Liver (tissue), 9 donors: ENCODE results near the gene ERC2. TPM values are rescaled to one million over a fixed set of nuclear protein-coding genes. Genes with fewer than 3 reads are reported as not detected.

Experiments used
- DNase-seq: peaks from one replicate; pipeline ENCODE4 v3.0.0-alpha.2; 2017; ENCODE audit warnings: low spot score
- H3K27ac ChIP-seq, 2 donors: one replicate each; pipeline ENCODE4 v1.7.0; 2013; ENCODE audit warnings: inconsistent platforms in 2 of 2, low read length in 2 of 2, control low read depth in 1 of 2, low read depth in 1 of 2, mild to moderate bottlenecking in 1 of 2
- H3K27me3 ChIP-seq, 4 donors: one replicate each; pipeline versions ENCODE4 v1.6.1 to v1.7.0; 2013; ENCODE audit warnings: low read length in 3 of 4, inconsistent platforms in 1 of 4, mild to moderate bottlenecking in 1 of 4, moderate library complexity in 1 of 4; ENCODE audit not compliant: control insufficient read depth in 4 of 4, insufficient read depth in 4 of 4
- H3K36me3 ChIP-seq, 4 donors: one replicate each; pipeline versions ENCODE4 v1.6.1 to v1.7.0; 2013; ENCODE audit warnings: low read length in 3 of 4, mild to moderate bottlenecking in 3 of 4, low read depth in 1 of 4, moderate library complexity in 1 of 4; ENCODE audit not compliant: control insufficient read depth in 4 of 4, insufficient read depth in 3 of 4
- H3K4me1 ChIP-seq, 4 donors: one replicate each; pipeline versions ENCODE4 v1.6.1 to v1.7.0; 2013; ENCODE audit warnings: low read length in 3 of 4, mild to moderate bottlenecking in 3 of 4, moderate library complexity in 1 of 4; ENCODE audit not compliant: control insufficient read depth in 4 of 4, insufficient read depth in 4 of 4
- H3K4me3 ChIP-seq, 3 donors: one replicate each; pipeline versions ENCODE4 v1.6.1 to v1.7.0; 2013; ENCODE audit warnings: low read length in 3 of 3, control low read depth in 1 of 3, low read depth in 1 of 3, mild to moderate bottlenecking in 1 of 3
- H3K9ac ChIP-seq, 2 donors: one replicate each; pipeline ENCODE4 v1.7.0; 2013; ENCODE audit warnings: low read length in 2 of 2, mild to moderate bottlenecking in 2 of 2, moderate library complexity in 2 of 2, control low read depth in 1 of 2, low read depth in 1 of 2
- H3K9me3 ChIP-seq, 4 donors: one replicate each; pipeline versions ENCODE4 v1.6.1 to v1.7.0; 2013; ENCODE audit warnings: low read length in 3 of 4; ENCODE audit not compliant: control insufficient read depth in 4 of 4
- EGR1 ChIP-seq, 2 donors: IDR thresholded peaks; 2 replicates each; pipeline ENCODE4 v1.6.1; 2016 to 2018; ENCODE audit warnings: antibody characterized with exemption in 2 of 2, low read depth in 2 of 2
- FOXA1 ChIP-seq: IDR thresholded peaks from 2 replicates; pipeline ENCODE4 v1.6.1; 2016; ENCODE audit warnings: antibody characterized with exemption
- FOXA2 ChIP-seq: IDR thresholded peaks from 2 replicates; pipeline ENCODE4 v1.6.1; 2016; ENCODE audit warnings: antibody characterized with exemption
- GABPA ChIP-seq, 2 donors: IDR thresholded peaks in 1 of 2; conservative IDR thresholded peaks in 1 of 2; 2 replicates each; pipeline ENCODE4 v1.6.1; 2016; ENCODE audit warnings: antibody characterized with exemption in 2 of 2, mild to moderate bottlenecking in 1 of 2, moderate library complexity in 1 of 2
- HNF4A ChIP-seq, 2 donors: conservative IDR thresholded peaks; 2 replicates each; pipeline ENCODE4 v1.6.1; 2016; ENCODE audit warnings: antibody characterized with exemption in 2 of 2, mild to moderate bottlenecking in 2 of 2
- JUND ChIP-seq, 2 donors: IDR thresholded peaks; 2 replicates each; pipeline ENCODE4 v1.6.1; 2016; ENCODE audit warnings: antibody characterized with exemption in 2 of 2
- NR2F2 ChIP-seq: IDR thresholded peaks from 2 replicates; pipeline ENCODE4 v1.6.1; 2016; ENCODE audit warnings: antibody characterized with exemption
- RAD21 ChIP-seq, 2 donors: IDR thresholded peaks; 2 replicates each; pipeline ENCODE4 v1.6.1; 2016; ENCODE audit warnings: antibody characterized with exemption in 2 of 2, mild to moderate bottlenecking in 2 of 2
- RXRA ChIP-seq, 2 donors: IDR thresholded peaks; 2 replicates each; pipeline ENCODE4 v1.6.1; 2017 to 2018; ENCODE audit warnings: antibody characterized with exemption in 2 of 2, mild to moderate bottlenecking in 1 of 2
- TAF1 ChIP-seq: conservative IDR thresholded peaks from 2 replicates; pipeline ENCODE4 v1.6.1; 2016; ENCODE audit warnings: antibody characterized with exemption, mild to moderate bottlenecking
- WGBS: extraction: QIAGEN DNeasy Blood & Tissue Kit; methylation state at CpG from one replicate; pipeline ENCODE4 v1.1.7; 2013; 5-methylcytosine and 5-hydroxymethylcytosine counted together
- polyA plus RNA-seq, 2 donors: library from polyadenylated mRNA; stranded (reverse) in 1 of 2; unstranded in 1 of 2; fragments of 200-250 nt in 1 of 2; fragments of >200 nt in 1 of 2; fragmentation: Nextera tagmentation in 1 of 2; extraction: Ambion mirVana in 1 of 2; gene quantifications; one replicate each; pipeline versions ENCODE4 v1.2.1 to v1.2.3, GENCODE V29; 2013 to 2015
- total RNA-seq, 2 donors: library from RNA; depleted of rRNA; stranded (reverse); fragments of >200 nt; gene quantifications; one replicate each; pipeline ENCODE4 v1.2.3, GENCODE V29; 2014
- TF ChIP-seq, protein P1 (sequence below): fragments of 150-350 bp; IDR thresholded peaks from 2 replicates; pipeline ENCODE4 v1.5.1; 2017; ENCODE audit warnings: improper control_type of control experiment, low read depth, low read length; ENCODE audit not compliant: missing input control
- donor health status: healthy.
- donor health status: healthy.
- donor health status: healthy.
- donor health status: healthy.
- donor health status: healthy.

The ERC2 gene
- total and polyA plus RNA-seq, 4 donors = 0.14 to 0.25 TPM; not detected in 2

DNA sequence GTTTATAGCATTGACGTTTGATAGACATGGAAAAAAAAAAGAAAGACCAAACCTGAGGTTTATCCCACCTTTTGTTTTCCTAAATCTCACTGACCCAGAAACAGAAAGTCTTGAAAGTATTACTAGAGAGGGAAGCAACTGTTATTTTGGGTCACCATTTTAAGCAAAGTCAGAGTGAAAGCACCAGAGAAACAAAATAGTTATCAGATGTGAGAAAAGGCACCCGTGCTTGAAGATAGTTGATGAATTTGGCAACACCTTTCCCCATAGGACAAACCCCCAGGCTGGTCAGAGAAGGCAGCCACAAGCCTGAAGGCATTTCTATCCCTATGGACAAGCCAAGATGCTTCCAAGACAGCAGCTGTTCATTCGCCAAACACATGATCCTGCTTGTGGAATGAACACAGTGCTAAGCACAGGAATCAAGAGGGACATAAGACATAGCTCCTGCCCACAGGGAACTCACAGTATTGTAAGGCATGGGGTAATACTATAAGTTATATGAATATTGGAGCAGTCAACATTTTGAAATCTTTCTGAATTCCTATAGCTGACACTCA is 170.9 kb downstream of the ERC2 start:
- 66% methylated on average over 3 of the region's 3 CpGs for WGBS
- Histone ChIP-seq H3K27ac (no peak overlapping the region), H3K4me3 (no peak overlapping the region), H3K4me1 (no peaks in the 10 kb centered on the region), H3K9me3 (no peaks in the 10 kb centered on the region), H3K9ac (no peak overlapping the region), H3K36me3 (no peaks in the 10 kb centered on the region), H3K27me3 (no peaks in the 10 kb centered on the region)
- no peak for DNase-seq
- no peak for TF ChIP-seq HNF4A (conservative IDR thresholded peaks at IDR 0.05)

- no peak for TF ChIP-seq GABPA (IDR thresholded peaks at IDR 0.05 in 1 of 2, conservative IDR thresholded peaks at IDR 0.05 in 1 of 2)
- TF ChIP-seq, protein P1, sequence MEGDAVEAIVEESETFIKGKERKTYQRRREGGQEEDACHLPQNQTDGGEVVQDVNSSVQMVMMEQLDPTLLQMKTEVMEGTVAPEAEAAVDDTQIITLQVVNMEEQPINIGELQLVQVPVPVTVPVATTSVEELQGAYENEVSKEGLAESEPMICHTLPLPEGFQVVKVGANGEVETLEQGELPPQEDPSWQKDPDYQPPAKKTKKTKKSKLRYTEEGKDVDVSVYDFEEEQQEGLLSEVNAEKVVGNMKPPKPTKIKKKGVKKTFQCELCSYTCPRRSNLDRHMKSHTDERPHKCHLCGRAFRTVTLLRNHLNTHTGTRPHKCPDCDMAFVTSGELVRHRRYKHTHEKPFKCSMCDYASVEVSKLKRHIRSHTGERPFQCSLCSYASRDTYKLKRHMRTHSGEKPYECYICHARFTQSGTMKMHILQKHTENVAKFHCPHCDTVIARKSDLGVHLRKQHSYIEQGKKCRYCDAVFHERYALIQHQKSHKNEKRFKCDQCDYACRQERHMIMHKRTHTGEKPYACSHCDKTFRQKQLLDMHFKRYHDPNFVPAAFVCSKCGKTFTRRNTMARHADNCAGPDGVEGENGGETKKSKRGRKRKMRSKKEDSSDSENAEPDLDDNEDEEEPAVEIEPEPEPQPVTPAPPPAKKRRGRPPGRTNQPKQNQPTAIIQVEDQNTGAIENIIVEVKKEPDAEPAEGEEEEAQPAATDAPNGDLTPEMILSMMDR = no peak
- no peak for TF ChIP-seq TAF1
- no peak for TF ChIP-seq FOXA2
- TF ChIP-seq EGR1 (IDR thresholded peaks at IDR 0.05; ENCODE audit: low read depth in 2 of 2) = no peak
- TF ChIP-seq RXRA (IDR thresholded peaks at IDR 0.05) = no peak
- Histone ChIP-seq H3K36me3 (no peaks in the 10 kb centered on the region), H3K4me3 (no peak overlapping the region), H3K9ac (no peak overlapping the region), H3K4me1 (no peaks in the 10 kb centered on the region), H3K27ac (no peak overlapping the region), H3K9me3 (no peaks in the 10 kb centered on the region), H3K27me3 (no peaks in the 10 kb centered on the region)
- 73% methylated on average over 5 of the region's 5 CpGs for WGBS
- DNase-seq = no peak
Observed at GRCh38 chr3:56296361-56296760, 171.9 kb downstream of the ERC2 start.

DNA sequence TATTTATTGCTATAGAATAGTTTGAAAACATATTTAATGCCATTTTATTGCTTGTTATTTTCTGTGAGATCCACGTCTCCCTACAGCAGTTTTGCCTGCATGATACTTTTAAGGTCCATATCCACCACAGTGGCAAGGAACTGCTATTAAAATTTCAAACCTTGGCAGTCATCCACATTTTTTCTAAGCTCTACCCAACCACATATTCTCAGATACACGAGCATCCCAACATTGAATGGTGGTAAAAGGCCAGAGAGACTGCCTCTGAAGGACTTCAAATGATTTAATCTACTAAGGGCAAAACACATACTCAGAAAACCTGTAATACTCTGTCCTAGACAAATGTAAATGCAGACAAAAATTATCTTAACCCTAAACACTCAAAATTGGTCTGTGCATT is 173.1 kb downstream of the ERC2 start:
- H3K9me3 ChIP-seq = no peaks in the 10 kb centered on the region
- WGBS = 62% methylated on average over 2 of the region's 2 CpGs

More for the DNA sequence above, 173.1 kb downstream of the ERC2 start:
- Histone ChIP-seq H3K4me1 (no peaks in the 10 kb centered on the region), H3K27ac (no peak overlapping the region), H3K27me3 (no peaks in the 10 kb centered on the region), H3K4me3 (no peak overlapping the region), H3K9ac (no peak overlapping the region), H3K36me3 (no peaks in the 10 kb centered on the region)
- TF ChIP-seq FOXA1 (no peak), RAD21 (IDR thresholded peaks at IDR 0.05) (no peak), HNF4A (conservative IDR thresholded peaks at IDR 0.05) (no peak), NR2F2 (no peak), JUND (IDR thresholded peaks at IDR 0.05) (no peak), FOXA2 (no peak)
- TF ChIP-seq, protein P1 = no peak
- DNase-seq = no peak
